Measurements from ENCODE around the gene DMPK. TPM values are rescaled to one million over a fixed set of nuclear protein-coding genes. Genes with fewer than 3 reads are reported as not detected.
"Not testable (repeated sequence)": the region's sequence is repeated elsewhere in the genome, so short reads cannot be mapped to it uniquely, and the experiment has no call there.

DMPK gene
- total RNA-seq, 2 experiments from 2014 or later: 7.3 to 8.6 TPM

- H3K27ac Mint-ChIP-seq: peak within 1 kb of the TSS; percentile 83
- peaks cover 24% of the 10 kb centered on the region for H3K4me1 Mint-ChIP-seq
- H3K4me3 Mint-ChIP-seq: peak within 1 kb of the TSS; percentile 93
- no peaks in the 10 kb centered on the region for H3K27me3 Mint-ChIP-seq
- DNase-seq: peak; percentile 94
- no peaks in the 10 kb centered on the region for H3K9me3 Mint-ChIP-seq
- H3K36me3 Mint-ChIP-seq: no peaks in the 10 kb centered on the region
Measured at GRCh38 chr19:45730368-45731288, 51.7 kb downstream of the DMPK start, which contains the start of gene FBXO46. Gene FBXO46, minus strand, starts transcription at chr19:45730896. Its CDS starts 17,401 bp downstream, at chr19:45713495.

- Mint-ChIP-seq H3K4me1 (peaks cover 24% of the 10 kb centered on the region), H3K4me3 (peak overlapping the region; percentile 93), H3K9me3 (no peaks in the 10 kb centered on the region), H3K36me3 (no peaks in the 10 kb centered on the region), H3K27ac (peak overlapping the region; percentile 83), H3K27me3 (no peaks in the 10 kb centered on the region)
- peak; percentile 17 for DNase-seq
Measured at GRCh38 chr19:45729800-45730290, 52.4 kb downstream of the DMPK start.

DNA sequence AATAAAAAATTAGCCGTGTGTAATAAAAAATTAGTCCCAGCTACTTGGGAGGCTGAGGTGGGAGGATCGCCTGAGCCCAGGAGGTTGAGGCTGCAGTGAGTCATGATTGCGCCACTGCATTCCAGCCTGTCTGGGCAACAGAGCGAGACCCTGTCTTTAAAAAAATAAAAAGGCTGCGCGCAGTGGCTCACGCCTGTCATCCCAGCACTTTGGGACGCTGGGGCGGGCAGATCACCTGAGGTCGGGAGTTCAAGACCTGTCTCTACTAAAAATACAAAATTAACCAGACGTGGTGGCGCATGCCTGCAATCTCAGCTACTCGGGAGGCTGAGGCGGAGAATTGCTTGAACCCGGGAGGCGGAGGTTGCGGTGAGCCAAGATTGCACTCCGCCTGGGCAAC lies 53.6 kb downstream of the DMPK start:
- not testable (repeated sequence) for H3K4me3 Mint-ChIP-seq, H3K9me3 Mint-ChIP-seq, H3K27ac Mint-ChIP-seq, H3K27me3 Mint-ChIP-seq, H3K36me3 Mint-ChIP-seq, DNase-seq
- peaks cover 29% of the 10 kb centered on the region for H3K4me1 Mint-ChIP-seq

DNA sequence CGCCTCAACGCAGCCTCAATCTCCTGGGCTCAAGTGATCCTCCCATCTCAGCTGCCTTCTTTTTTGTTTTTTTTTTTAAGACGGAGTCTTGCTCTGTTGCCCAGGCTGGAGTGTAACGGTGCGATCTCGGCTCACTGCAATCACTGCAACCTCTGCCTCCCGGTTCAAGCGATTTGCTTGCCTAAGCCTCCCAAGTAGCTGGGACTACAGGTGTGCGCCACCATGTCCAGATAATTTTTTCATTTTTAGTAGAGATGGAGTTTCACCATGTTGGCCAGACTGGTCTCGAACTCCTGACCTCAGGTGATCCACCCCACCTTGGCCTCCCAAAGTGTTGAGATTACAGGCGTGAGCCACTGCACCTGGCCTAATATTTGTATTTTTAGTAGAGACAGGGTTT lies 62.2 kb downstream of the DMPK start:
- not testable (repeated sequence) for DNase-seq, H3K27me3 Mint-ChIP-seq, H3K4me3 Mint-ChIP-seq, H3K9me3 Mint-ChIP-seq, H3K27ac Mint-ChIP-seq
- Mint-ChIP-seq H3K36me3 (peaks cover 29% of the 10 kb centered on the region), H3K4me1 (peaks cover 34% of the 10 kb centered on the region)

Other genes with a start within 250 kb of the DMPK start
- gene OPA3, start 197.7 kb downstream of the DMPK start, total RNA-seq: 10 to 100 TPM; 14.7 to 15.1 TPM
- gene GPR4, start 180.3 kb downstream of the DMPK start, total RNA-seq: not detected
- 10 to 100 TPM; 94.4 to 98.8 TPM for gene EML2, start 143.1 kb downstream of the DMPK start, total RNA-seq
- gene GIPR, start 114.3 kb downstream of the DMPK start, total RNA-seq: 1 to 10 TPM; 1.4 to 1.7 TPM
- gene SNRPD2, start 90.5 kb downstream of the DMPK start, total RNA-seq: 100 to 1,000 TPM; 818 to 852 TPM
- 10 to 100 TPM; 16.4 to 16.7 TPM for gene QPCTL, start 89.8 kb downstream of the DMPK start, total RNA-seq
- gene FBXO46, start 51.6 kb downstream of the DMPK start, total RNA-seq: 10 to 100 TPM; 25.5 to 29.6 TPM
- gene MEIOSIN, start 49.1 kb downstream of the DMPK start, total RNA-seq: under 1 TPM; 0.08 TPM
- gene SIX5, start 13.2 kb downstream of the DMPK start, total RNA-seq: 1 to 10 TPM; 1.6 to 1.7 TPM
- gene DMWD, start 10.4 kb upstream of the DMPK start, total RNA-seq: 10 to 100 TPM; 29.5 to 30.7 TPM
- under 1 TPM; 0.12 to 0.21 TPM for gene RSPH6A, start 32.8 kb upstream of the DMPK start, total RNA-seq
- gene SYMPK, start 80.7 kb upstream of the DMPK start, total RNA-seq: 100 to 1,000 TPM; 104 to 109 TPM
- gene FOXA3, start 81.8 kb upstream of the DMPK start, total RNA-seq: under 1 TPM; 0.28 to 0.39 TPM
- 10 to 100 TPM; 18.5 to 19.5 TPM for gene IRF2BP1, start 103.7 kb upstream of the DMPK start, total RNA-seq
- gene MYPOP, start 120.1 kb upstream of the DMPK start, total RNA-seq: 1 to 10 TPM; 3.9 TPM
- not detected for gene NANOS2, start 132.3 kb upstream of the DMPK start, total RNA-seq
- gene NOVA2, start 191.4 kb upstream of the DMPK start, total RNA-seq: not detected
- gene CCDC61, start 213.0 kb upstream of the DMPK start, total RNA-seq: 10 to 100 TPM; 17.8 to 18.4 TPM
- not detected for gene PGLYRP1, start 240.6 kb upstream of the DMPK start, total RNA-seq

All from activated naive CD8-positive, alpha-beta T cell treated with anti-CD3 and anti-CD28 coated beads for 36 hours (primary cell).